ENCODE results near the gene CAMTA1. TPM values are rescaled to one million over a fixed set of nuclear protein-coding genes. Genes with fewer than 3 reads are reported as not detected.

The CAMTA1 gene
- polyA plus RNA-seq, 1 experiment: 64.9 TPM

GRCh38 chr1:7265771-7266371 is 480.6 kb downstream of the CAMTA1 start:
- Histone ChIP-seq H3K27me3 (ENCODE audit: control insufficient read depth, insufficient read depth, low read length) (no peaks in the 10 kb centered on the region), H3K27ac (ENCODE audit: low read depth, low read length) (peak overlapping the region; percentile 65), H3K4me3 (ENCODE audit: low read depth, low read length) (no peak overlapping the region), H3K9me3 (ENCODE audit: control insufficient read depth, insufficient read depth, low read length) (peaks cover 4% of the 10 kb centered on the region; the same call in 1 of the 2 replicates)
- CTCF ChIA-PET: no interaction called here
- peak; percentile 61 for DNase-seq (ENCODE audit: low read depth, low spot score)
- no peak for TF ChIP-seq CTCF (IDR thresholded peaks at IDR 0.05; ENCODE audit: low read depth, low read length)
- POLR2A ChIA-PET: no interaction called here

DNA sequence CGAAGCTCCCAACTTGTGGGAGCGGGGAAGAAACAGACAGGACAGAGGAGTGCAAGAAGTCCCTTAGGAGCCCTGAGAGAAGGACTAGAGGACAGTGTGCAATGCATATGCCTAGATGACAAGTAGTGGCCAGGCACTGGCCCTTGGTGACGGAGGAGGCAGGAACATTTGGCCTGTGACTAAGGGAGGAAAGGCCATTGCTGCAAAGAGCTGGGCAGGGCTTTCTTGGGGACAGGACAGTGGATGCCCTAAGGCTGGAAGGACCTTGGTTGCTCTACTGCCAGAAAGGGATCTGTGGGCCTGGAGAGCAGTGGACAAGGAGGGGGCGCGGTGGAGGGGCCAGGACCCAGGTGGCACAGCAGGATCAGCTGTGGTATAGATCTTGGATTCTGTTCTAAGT is 481.3 kb downstream of the CAMTA1 start:
- DNase-seq (ENCODE audit: low read depth, low spot score): no peak
- H3K27ac ChIP-seq (ENCODE audit: low read depth, low read length): no peak overlapping the region
- TF ChIP-seq CTCF (IDR thresholded peaks at IDR 0.05; ENCODE audit: low read depth, low read length): no peak
- POLR2A ChIA-PET: no interaction called here
- CTCF ChIA-PET: no interaction called here
- H3K9me3 ChIP-seq (ENCODE audit: control insufficient read depth, insufficient read depth, low read length): peaks cover 4% of the 10 kb centered on the region; the same call in 1 of the 2 replicates
- no peak overlapping the region for H3K4me3 ChIP-seq (ENCODE audit: low read depth, low read length)
- no peaks in the 10 kb centered on the region for H3K27me3 ChIP-seq (ENCODE audit: control insufficient read depth, insufficient read depth, low read length)

GRCh38 chr1:7267493-7267892 is 482.2 kb downstream of the CAMTA1 start:
- peaks cover 4% of the 10 kb centered on the region; the same call in 1 of the 2 replicates for H3K9me3 ChIP-seq (ENCODE audit: control insufficient read depth, insufficient read depth, low read length)
- ChIA-PET POLR2A (interaction anchor here (1.0 to 1.1 kb wide), 2 partner anchors 32 to 34 kb away, joined by 3 to 7 read pairs; no protein-coding TSS in a partner anchor), CTCF (no interaction called here)
- DNase-seq (ENCODE audit: low read depth, low spot score): peak; percentile 57
- H3K4me3 ChIP-seq (ENCODE audit: low read depth, low read length): no peak overlapping the region
- peak overlapping the region; percentile 72 for H3K27ac ChIP-seq (ENCODE audit: low read depth, low read length)
- no peak for TF ChIP-seq CTCF (IDR thresholded peaks at IDR 0.05; ENCODE audit: low read depth, low read length)
- H3K27me3 ChIP-seq (ENCODE audit: control insufficient read depth, insufficient read depth, low read length): no peaks in the 10 kb centered on the region

DNA sequence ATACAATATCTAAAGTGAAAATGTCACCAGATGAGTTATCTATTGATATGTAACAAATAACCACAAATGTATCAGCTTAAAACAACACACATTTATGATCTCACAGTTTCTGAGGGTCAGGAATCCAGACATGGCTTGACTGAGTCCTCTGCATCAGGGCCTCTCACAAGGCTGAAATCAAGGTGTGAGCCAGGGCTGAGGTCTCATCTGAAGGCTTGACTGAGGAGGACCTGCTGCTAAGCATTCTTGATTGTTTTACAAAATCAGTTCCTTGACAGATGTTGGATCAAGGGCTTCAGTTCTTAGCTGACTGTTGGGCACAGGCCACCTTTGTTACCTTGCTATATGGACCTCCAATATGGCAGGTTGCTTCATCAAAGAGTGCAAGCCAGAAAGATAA is 483.7 kb downstream of the CAMTA1 start:
- no peak for TF ChIP-seq CTCF (IDR thresholded peaks at IDR 0.05; ENCODE audit: low read depth, low read length)
- no peaks in the 10 kb centered on the region for H3K27me3 ChIP-seq (ENCODE audit: control insufficient read depth, insufficient read depth, low read length)
- DNase-seq (ENCODE audit: low read depth, low spot score): no peak
- ChIA-PET CTCF (no interaction called here), POLR2A (no interaction called here)
- no peak overlapping the region for H3K27ac ChIP-seq (ENCODE audit: low read depth, low read length)
- no peak overlapping the region for H3K4me3 ChIP-seq (ENCODE audit: low read depth, low read length)
- peaks cover 4% of the 10 kb centered on the region; the same call in 1 of the 2 replicates for H3K9me3 ChIP-seq (ENCODE audit: control insufficient read depth, insufficient read depth, low read length)

GRCh38 chr1:7269525-7269924 is 484.3 kb downstream of the CAMTA1 start:
- Histone ChIP-seq H3K27ac (ENCODE audit: low read depth, low read length) (no peak overlapping the region), H3K27me3 (ENCODE audit: control insufficient read depth, insufficient read depth, low read length) (no peaks in the 10 kb centered on the region), H3K9me3 (ENCODE audit: control insufficient read depth, insufficient read depth, low read length) (peaks cover 4% of the 10 kb centered on the region; the same call in 1 of the 2 replicates), H3K4me3 (ENCODE audit: low read depth, low read length) (no peak overlapping the region)
- ChIA-PET POLR2A (no interaction called here), CTCF (no interaction called here)
- no peak for DNase-seq (ENCODE audit: low read depth, low spot score)
- TF ChIP-seq CTCF (IDR thresholded peaks at IDR 0.05; ENCODE audit: low read depth, low read length): no peak
